D721Med (cell line): ENCODE measurements around the gene TYK2.
"Not testable (repeated sequence)": the region's sequence is repeated elsewhere in the genome, so short reads cannot be mapped to it uniquely, and the experiment has no call there.

Experiments
- DNase-seq: peaks from one replicate; pipeline ENCODE4 v3.0.0; 2011; ENCODE audit warnings: low spot score; ENCODE audit not compliant: insufficient read length
- FAIRE-seq: peaks from 2 replicates; lab custom pipeline; 2011; peaks lifted over from hg19 to GRCh38; lab: Jason Lieb, UNC
- TF ChIP-seq, protein P1 (sequence below): IDR thresholded peaks from 2 replicates; pipeline ENCODE4 v1.5.1; 2012; ENCODE audit warnings: mild to moderate bottlenecking, control low read depth; ENCODE audit not compliant: insufficient read depth; ENCODE audit errors: missing control alignments

Gene TYK2

DNA sequence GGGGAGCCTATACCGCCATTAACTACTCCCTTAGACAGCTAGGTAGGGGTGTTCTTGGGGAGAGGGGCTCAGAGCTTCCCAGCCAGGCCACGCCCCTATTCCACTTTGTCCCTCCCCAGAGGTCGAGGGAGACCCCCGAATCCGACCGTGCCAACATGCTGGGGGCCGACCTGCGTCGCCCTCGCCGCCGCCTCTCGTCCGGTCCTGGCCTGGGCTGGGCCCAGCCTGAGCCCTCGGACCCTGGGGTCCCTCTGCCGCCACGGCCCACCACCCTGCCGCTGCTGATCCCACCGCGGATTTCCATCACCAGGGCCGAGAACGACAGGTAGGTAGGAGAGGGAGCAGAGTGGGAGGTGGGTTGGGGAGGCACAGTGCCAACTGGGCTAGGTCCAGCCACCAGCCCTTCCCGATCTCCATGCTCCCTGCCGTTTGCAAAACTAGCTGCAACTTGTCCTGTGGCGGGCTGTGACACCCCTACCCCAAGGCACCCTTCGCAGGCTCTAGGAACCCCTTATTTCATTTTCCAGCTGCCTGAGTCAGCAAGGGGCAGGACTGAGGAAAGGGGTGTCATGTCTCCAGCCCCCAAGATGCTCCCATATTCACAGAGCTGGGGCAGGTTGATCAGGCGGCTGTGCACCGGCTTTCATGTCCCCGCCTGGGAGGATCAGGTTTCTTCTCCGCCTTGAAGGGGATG, 37.3 kb upstream of the TYK2 start:
- DNase-seq (no peak), FAIRE-seq (no peak)
- TF ChIP-seq, protein P1, sequence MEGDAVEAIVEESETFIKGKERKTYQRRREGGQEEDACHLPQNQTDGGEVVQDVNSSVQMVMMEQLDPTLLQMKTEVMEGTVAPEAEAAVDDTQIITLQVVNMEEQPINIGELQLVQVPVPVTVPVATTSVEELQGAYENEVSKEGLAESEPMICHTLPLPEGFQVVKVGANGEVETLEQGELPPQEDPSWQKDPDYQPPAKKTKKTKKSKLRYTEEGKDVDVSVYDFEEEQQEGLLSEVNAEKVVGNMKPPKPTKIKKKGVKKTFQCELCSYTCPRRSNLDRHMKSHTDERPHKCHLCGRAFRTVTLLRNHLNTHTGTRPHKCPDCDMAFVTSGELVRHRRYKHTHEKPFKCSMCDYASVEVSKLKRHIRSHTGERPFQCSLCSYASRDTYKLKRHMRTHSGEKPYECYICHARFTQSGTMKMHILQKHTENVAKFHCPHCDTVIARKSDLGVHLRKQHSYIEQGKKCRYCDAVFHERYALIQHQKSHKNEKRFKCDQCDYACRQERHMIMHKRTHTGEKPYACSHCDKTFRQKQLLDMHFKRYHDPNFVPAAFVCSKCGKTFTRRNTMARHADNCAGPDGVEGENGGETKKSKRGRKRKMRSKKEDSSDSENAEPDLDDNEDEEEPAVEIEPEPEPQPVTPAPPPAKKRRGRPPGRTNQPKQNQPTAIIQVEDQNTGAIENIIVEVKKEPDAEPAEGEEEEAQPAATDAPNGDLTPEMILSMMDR: no peak

DNA sequence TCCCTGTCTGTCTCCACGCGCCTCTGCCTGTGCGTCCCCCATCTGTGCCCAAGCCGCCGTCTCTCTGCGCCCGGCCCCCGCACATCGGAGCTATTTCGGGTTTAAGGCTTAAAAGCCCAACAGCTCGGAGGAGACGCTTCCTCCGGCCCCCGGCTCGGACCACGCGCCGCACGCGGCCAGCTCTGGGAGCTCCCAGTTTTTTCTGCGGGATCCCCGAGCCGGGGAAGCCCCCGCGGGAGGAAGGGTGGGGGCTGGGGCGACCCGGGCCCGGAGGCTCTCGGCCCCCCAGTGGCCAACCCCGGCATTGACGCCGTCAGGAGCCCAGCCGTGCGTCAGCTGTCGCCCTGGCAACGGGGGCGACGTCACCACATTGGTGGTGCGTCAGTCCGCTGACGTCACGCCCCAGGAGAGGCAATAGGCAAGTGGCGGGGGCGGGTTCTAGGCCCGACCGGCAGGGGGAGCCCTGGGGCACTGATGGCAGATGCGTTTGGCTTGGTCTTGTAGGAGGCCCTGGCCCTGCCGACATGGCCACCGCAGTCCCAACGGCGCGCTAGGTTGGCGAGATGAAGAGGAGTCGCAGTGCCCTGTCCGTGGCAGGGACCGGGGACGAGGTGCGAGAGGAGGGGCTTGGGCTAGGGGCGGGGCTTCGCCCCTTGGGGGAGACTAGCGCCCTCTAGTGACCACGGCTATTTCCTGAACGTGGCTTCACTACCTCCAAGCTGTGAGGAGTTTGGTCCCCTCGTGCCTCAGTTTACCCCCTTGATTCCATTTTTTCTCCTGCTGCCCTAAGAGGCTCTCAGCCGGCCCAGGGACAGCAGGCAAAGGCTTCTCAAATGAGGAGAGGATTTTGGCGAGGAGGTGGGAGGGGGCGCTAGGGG, 36.2 kb upstream of the TYK2 start:
- DNase-seq: peak; percentile 88
- no peak for FAIRE-seq
- TF ChIP-seq, protein P1: peak; percentile 59

DNA sequence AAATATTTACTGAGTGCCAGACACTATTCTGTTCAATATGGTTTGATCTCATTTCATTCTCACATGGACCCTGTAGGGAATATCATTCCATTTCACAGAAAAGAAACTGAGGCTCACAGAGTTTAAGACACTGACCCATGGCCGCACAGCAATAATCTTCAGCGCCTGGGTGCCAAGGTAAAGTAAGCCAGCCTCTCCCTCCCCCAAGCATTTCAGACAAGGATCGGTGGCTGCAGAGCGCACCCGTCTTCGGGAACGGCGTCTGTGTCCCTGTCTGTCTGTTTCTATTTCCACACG, 35.7 kb upstream of the TYK2 start:
- FAIRE-seq: no peak
- TF ChIP-seq, protein P1: no peak

DNA sequence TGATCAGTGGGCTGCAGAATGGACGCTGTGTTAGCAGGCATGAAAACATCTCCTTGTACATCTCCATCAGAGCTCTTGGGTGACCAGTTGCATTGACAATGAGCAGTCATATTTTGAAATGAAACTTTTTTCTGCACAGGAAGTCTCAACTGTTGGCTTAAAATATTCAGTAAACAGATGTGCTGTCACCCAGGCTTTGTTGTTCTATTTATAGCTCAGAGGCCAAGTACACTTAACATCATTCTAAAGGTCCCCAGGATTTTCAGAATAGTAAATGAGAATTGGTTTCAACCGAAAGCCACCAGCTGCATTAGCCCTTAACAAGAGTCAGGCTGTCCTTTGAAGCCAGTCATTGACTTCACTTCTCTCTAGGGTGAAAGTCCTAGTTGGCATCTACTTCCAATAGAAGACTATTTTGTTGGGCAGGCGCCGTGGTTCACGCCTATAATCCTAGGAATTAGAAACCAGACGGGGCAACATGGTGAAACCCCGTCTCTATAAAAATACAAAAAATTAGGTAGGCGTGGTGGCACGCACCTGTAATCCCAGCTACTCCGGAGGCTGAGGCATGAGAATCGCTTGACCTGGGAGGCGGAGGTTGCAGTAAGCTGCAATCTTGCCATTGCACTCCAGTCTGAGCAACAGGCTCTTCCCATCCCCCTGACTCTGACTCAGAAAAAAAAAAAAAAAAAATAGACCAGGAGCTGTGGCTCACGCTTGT, 32.0 kb upstream of the TYK2 start:
- FAIRE-seq (no peak), DNase-seq (no peak)
- TF ChIP-seq, protein P1: no peak

More for the DNA sequence above, 35.7 kb upstream of the TYK2 start:
- no peak for DNase-seq

DNA sequence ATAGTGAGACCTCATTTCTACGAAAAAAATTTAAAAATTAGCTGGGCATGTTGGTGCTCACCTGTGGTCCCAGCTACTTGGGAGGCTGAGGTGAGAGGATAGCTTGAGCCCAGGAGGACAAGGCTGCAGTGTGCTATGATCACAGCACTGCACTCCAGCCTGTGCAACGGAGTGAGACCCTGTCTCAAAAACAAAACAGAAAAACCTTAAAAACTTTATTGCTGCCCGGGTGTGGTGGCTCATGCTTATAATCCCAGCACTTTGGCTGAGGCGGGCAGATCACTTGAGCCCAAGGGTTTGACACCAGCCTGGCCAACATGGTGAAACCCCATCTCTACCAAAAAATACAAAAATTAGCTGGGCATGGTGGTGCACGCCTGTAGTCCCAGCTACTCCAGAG, 30.9 kb upstream of the TYK2 start:
- DNase-seq, FAIRE-seq: not testable (repeated sequence)

DNA sequence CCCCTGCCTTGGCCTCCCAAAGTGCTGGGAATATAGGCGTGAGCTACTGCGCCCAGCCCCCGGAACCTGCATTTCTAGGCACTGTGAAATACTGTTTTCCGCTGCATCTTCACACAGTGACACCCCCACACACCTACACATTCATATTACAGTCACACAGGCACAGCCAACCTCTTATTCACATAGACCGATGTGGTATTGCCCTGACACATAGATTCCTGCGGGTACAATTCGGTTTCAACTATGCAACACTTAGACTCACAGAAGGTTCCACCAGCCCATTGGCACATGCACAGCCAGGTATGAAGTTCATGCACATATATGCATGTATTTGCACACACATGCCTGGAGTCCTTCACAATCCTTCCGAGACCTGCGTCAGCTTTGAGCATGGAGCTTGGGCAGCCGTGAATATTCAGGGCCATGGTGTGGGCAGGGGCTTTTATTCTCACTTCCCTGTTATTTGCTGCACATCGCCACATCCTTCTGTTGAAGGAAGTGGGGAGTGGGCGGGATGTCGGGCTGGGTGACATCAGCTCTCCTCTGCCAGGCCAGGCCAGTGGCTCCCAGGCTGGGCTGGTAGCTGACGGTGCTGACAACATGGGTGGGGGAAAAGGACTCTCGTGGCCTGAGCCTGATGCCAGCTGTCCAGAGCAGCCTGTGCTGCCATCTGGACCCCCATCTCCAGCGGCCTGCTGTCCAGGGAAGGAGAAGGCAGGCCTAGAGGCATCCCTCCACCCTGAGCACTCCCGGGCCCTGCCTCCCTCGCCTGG, 28.3 kb upstream of the TYK2 start:
- DNase-seq (no peak), FAIRE-seq (no peak)
- TF ChIP-seq, protein P1: no peak

DNA sequence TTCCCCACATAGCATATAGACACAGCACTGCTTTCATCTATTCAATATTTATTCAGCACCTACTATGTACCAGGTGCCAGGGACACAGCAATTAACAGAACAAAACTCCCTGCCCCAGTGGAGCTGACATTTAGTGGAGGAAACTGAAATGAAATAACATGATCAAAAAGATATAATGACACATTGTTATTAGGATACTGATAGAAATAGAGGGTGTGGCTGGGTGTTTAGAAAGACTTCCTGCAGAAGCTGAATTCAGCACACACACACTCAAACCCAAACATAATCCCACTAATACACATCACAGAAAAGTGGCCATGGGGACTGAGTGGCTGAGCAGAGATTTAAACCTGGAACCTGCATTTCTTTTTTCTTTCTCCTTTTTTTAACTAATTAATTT, 26.7 kb upstream of the TYK2 start:
- TF ChIP-seq, protein P1: no peak
- FAIRE-seq (no peak), DNase-seq (no peak)
